ENCODE data around the gene PCNX1. TPM values are rescaled to one million over a fixed set of nuclear protein-coding genes. Genes with fewer than 3 reads are reported as not detected.

Gene PCNX1
- total RNA-seq, 1 donor from 2014 or later = 37.9 TPM

GRCh38 chr14:71029236-71029781 is 122.0 kb downstream of the PCNX1 start:
- no peaks in the 10 kb centered on the region for H3K27me3 Mint-ChIP-seq
- no peak overlapping the region for H3K27ac Mint-ChIP-seq
- no peak for DNase-seq (ENCODE audit: extremely low spot score, unreplicated experiment)
- peaks cover 10% of the 10 kb centered on the region for H3K36me3 Mint-ChIP-seq
- no peak for TF ChIP-seq CTCF (conservative IDR thresholded peaks at IDR 0.05)
- H3K4me3 Mint-ChIP-seq = no peak overlapping the region
- no peaks in the 10 kb centered on the region for H3K9me3 Mint-ChIP-seq
- no peaks in the 10 kb centered on the region for H3K4me1 Mint-ChIP-seq (ENCODE audit: unreplicated experiment)

DNA sequence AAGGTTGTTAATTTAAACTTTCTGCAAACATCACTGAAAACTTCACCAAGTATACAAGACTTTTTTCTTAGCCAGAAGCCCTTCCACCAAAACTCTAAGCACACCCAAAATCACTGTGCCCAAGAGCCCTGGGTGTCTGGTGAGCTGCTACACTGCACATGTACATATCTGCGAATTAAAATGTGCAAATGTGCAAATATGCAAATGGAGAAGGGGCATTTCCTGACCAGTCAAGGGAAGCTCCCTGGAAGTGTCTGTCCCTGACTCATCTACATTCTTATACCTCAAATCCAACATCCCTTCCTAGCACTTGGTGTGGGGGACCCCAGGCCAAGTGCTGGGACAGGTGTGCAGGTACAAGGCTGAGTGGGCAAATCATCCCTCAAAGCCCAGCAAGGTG is 123.7 kb downstream of the PCNX1 start:
- no peak overlapping the region for H3K4me3 Mint-ChIP-seq
- TF ChIP-seq CTCF (conservative IDR thresholded peaks at IDR 0.05) = no peak
- no peaks in the 10 kb centered on the region for H3K27me3 Mint-ChIP-seq
- no peaks in the 10 kb centered on the region for H3K9me3 Mint-ChIP-seq
- no peak overlapping the region for H3K27ac Mint-ChIP-seq
- no peak for DNase-seq (ENCODE audit: extremely low spot score, unreplicated experiment)
- H3K36me3 Mint-ChIP-seq = peaks cover 12% of the 10 kb centered on the region
- no peaks in the 10 kb centered on the region for H3K4me1 Mint-ChIP-seq (ENCODE audit: unreplicated experiment)

GRCh38 chr14:71036433-71036832 is 129.2 kb downstream of the PCNX1 start:
- no peaks in the 10 kb centered on the region for H3K27me3 Mint-ChIP-seq

DNA sequence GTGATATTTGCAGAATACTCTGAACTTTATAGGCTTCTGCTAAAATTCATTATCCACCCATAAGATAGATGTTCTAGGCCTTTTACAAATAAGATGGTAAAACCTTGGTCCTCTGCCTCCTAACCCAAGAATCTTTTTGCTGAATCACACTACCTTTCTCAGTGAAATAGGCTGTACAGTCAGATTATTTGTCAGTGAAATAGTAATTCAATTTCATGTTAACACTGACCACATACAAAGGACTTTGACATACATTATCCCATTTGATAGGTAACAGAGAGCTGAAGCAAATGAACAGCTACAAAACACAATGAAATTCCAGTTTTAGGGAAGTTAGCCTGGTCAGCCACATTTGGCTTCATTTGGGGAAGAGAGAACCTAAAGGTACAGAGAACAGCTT is 141.1 kb downstream of the PCNX1 start:
- TF ChIP-seq CTCF (conservative IDR thresholded peaks at IDR 0.05) = no peak
- DNase-seq (ENCODE audit: extremely low spot score, unreplicated experiment) = no peak
- no peaks in the 10 kb centered on the region for H3K27me3 Mint-ChIP-seq
- no peaks in the 10 kb centered on the region for H3K9me3 Mint-ChIP-seq
- H3K4me1 Mint-ChIP-seq (ENCODE audit: unreplicated experiment) = no peaks in the 10 kb centered on the region
- peaks cover 23% of the 10 kb centered on the region for H3K36me3 Mint-ChIP-seq
- H3K4me3 Mint-ChIP-seq = no peak overlapping the region
- no peak overlapping the region for H3K27ac Mint-ChIP-seq

More at GRCh38 chr14:71036433-71036832, 129.2 kb downstream of the PCNX1 start:
- no peak for DNase-seq (ENCODE audit: extremely low spot score, unreplicated experiment)
- Mint-ChIP-seq H3K27ac (no peak overlapping the region), H3K9me3 (peaks cover 6% of the 10 kb centered on the region), H3K36me3 (peaks cover 42% of the 10 kb centered on the region), H3K4me3 (no peak overlapping the region), H3K4me1 (ENCODE audit: unreplicated experiment) (no peaks in the 10 kb centered on the region)
- TF ChIP-seq CTCF (conservative IDR thresholded peaks at IDR 0.05) = no peak

- H3K4me1 Mint-ChIP-seq (ENCODE audit: unreplicated experiment) = no peaks in the 10 kb centered on the region
Measured at GRCh38 chr14:71049435-71050133, 142.3 kb downstream of the PCNX1 start.

More at GRCh38 chr14:71049435-71050133, 142.3 kb downstream of the PCNX1 start:
- no peak for DNase-seq (ENCODE audit: extremely low spot score, unreplicated experiment)
- no peaks in the 10 kb centered on the region for H3K27me3 Mint-ChIP-seq
- H3K27ac Mint-ChIP-seq = no peak overlapping the region
- peaks cover 18% of the 10 kb centered on the region for H3K36me3 Mint-ChIP-seq
- H3K9me3 Mint-ChIP-seq = no peaks in the 10 kb centered on the region
- no peak overlapping the region for H3K4me3 Mint-ChIP-seq
- no peak for TF ChIP-seq CTCF (conservative IDR thresholded peaks at IDR 0.05)
